ENCODE measurements around the gene NPS.

The NPS gene, protein sequence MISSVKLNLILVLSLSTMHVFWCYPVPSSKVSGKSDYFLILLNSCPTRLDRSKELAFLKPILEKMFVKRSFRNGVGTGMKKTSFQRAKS

DNA sequence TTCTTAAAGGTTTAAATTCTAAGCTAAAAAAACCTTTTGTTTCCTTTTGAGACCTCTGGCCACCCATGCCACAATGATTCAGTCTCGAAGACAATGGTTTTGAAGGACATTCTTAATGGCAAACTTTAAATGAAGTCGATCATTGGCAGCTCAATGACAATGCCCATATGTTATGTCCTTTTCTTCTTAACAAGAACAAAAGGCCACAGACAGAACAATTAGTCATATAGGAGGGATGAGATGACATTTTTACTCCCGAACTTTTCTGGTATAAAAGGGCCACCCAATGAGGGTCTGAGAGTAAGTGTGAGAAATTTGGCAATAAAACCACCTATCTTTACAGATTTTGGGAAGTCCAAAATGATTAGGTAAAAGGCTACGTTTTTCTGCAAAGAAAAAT lies at the start of gene NPS:
Gene NPS, plus strand, starts transcription at position 301 of the 400 bp plus-strand sequence. Its CDS starts 60 bp downstream, at position 361.
- Histone ChIP-seq H3K27me3 (ENCODE audit: control insufficient read depth in 5 of 5, insufficient read depth in 4 of 5, low read length in 5 of 5) (peaks cover 0 to 9% (median 3%) of the 10 kb centered on the region in 5 donors), H3K4me1 (ENCODE audit: control insufficient read depth in 5 of 5, insufficient read depth in 5 of 5, low read length in 5 of 5) (peaks cover 0 to 3% (median 0%) of the 10 kb centered on the region in 5 donors), H3K4me3 (ENCODE audit: low read depth in 1 of 5, low read length in 5 of 5) (no peak within 1 kb of the TSS), H3K27ac (ENCODE audit: low read depth, low read length) (no peak within 1 kb of the TSS), H3K9me3 (ENCODE audit: control insufficient read depth in 5 of 5, low read length in 5 of 5) (peaks cover 9 to 27% (median 14%) of the 10 kb centered on the region in 5 donors), H3K9ac (ENCODE audit: low read length in 5 of 5) (no peak within 1 kb of the TSS), H3K36me3 (ENCODE audit: control insufficient read depth in 5 of 5, insufficient read depth in 5 of 5, low read length in 5 of 5) (no peaks in the 10 kb centered on the region)

DNA sequence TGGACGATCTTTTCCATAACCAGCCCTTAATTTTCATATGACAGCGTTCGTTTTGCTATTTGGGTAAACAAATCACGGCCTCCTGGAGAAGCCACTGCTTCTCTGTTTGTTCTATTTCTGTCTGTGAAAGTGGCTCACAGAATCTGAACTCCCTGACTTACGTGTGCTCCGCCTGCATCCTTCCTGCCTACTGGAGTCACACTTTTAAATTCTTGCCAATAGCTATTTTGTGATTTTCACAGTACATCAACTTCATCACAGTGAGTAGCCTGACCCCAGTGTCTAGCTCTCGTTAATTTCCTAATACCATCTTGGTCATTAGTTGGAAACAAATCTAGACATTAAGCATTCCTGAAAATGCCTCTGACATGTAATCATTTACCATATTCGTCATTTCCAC lies 49.0 kb upstream of the NPS start:
- H3K27me3 ChIP-seq (ENCODE audit: control insufficient read depth in 5 of 5, insufficient read depth in 4 of 5, low read length in 5 of 5) = peaks cover 6 to 22% (median 10%) of the 10 kb centered on the region in 5 donors
- no peak overlapping the region for H3K27ac ChIP-seq (ENCODE audit: low read depth, low read length)
- no peaks in the 10 kb centered on the region for H3K9me3 ChIP-seq (ENCODE audit: control insufficient read depth in 5 of 5, low read length in 5 of 5)
- H3K36me3 ChIP-seq (ENCODE audit: control insufficient read depth in 5 of 5, insufficient read depth in 5 of 5, low read length in 5 of 5) = no peaks in the 10 kb centered on the region
- no peak overlapping the region for H3K4me3 ChIP-seq (ENCODE audit: low read depth in 1 of 5, low read length in 5 of 5)
- H3K4me1 ChIP-seq (ENCODE audit: control insufficient read depth in 5 of 5, insufficient read depth in 5 of 5, low read length in 5 of 5) = peaks cover 0 to 3% (median 0%) of the 10 kb centered on the region in 5 donors
- H3K9ac ChIP-seq (ENCODE audit: low read length in 5 of 5) = no peak overlapping the region

DNA sequence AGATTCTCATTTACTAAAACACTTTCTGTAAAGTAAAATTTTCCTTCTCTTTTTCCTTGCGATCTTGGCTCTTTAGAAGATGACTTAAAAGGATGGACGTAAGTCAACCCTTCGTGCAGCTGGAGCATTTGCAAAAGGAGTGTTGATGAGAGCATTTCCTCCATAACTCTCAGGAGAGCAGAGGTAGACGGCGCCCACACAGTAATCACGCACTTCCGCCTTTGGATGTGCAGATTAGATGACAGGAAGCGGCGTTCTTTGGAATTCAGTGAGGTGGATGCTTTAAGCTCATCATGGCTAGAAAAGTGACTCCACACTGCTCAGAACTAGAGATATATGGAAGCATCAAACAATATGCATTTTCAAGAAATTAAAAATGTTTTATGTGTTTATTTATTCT lies 43.0 kb upstream of the NPS start:
- Histone ChIP-seq H3K9me3 (ENCODE audit: control insufficient read depth in 5 of 5, low read length in 5 of 5) (no peaks in the 10 kb centered on the region), H3K27me3 (ENCODE audit: control insufficient read depth in 5 of 5, insufficient read depth in 4 of 5, low read length in 5 of 5) (peaks cover 0 to 5% (median 3%) of the 10 kb centered on the region in 5 donors), H3K9ac (ENCODE audit: low read length in 5 of 5) (no peak overlapping the region), H3K4me3 (ENCODE audit: low read depth in 1 of 5, low read length in 5 of 5) (no peak overlapping the region), H3K27ac (ENCODE audit: low read depth, low read length) (no peak overlapping the region), H3K4me1 (ENCODE audit: control insufficient read depth in 5 of 5, insufficient read depth in 5 of 5, low read length in 5 of 5) (peaks cover 0 to 11% (median 0%) of the 10 kb centered on the region in 5 donors), H3K36me3 (ENCODE audit: control insufficient read depth in 5 of 5, insufficient read depth in 5 of 5, low read length in 5 of 5) (no peaks in the 10 kb centered on the region)

GRCh38 chr10:127522298-127522697 lies 26.8 kb upstream of the NPS start:
- Histone ChIP-seq H3K4me1 (ENCODE audit: control insufficient read depth in 5 of 5, insufficient read depth in 5 of 5, low read length in 5 of 5) (peaks cover 0 to 1% (median 0%) of the 10 kb centered on the region in 5 donors), H3K27ac (ENCODE audit: low read depth, low read length) (no peak overlapping the region), H3K27me3 (ENCODE audit: control insufficient read depth in 5 of 5, insufficient read depth in 4 of 5, low read length in 5 of 5) (peaks cover 0 to 11% (median 4%) of the 10 kb centered on the region in 5 donors), H3K36me3 (ENCODE audit: control insufficient read depth in 5 of 5, insufficient read depth in 5 of 5, low read length in 5 of 5) (no peaks in the 10 kb centered on the region), H3K9ac (ENCODE audit: low read length in 5 of 5) (no peak overlapping the region), H3K9me3 (ENCODE audit: control insufficient read depth in 5 of 5, low read length in 5 of 5) (no peaks in the 10 kb centered on the region), H3K4me3 (ENCODE audit: low read depth in 1 of 5, low read length in 5 of 5) (no peak overlapping the region)

DNA sequence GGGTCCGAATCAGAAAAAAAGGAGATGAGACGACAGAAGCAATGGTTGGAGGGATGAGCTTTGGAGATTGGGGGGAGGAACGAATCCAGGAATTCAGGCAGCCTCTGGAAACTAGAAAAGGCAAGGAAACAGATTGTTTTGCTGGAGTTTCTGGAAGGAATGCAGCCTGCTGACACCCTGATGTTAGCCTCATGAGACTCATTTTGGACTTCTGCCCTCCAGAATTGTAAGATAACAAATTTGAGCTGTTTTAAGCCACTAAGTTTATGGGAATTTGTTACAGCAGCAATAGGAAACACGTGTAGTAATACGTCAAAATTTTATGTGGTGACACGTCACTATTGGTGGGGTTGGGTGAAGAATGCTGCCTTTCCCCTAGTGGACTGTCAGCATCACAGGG lies 25.6 kb upstream of the NPS start:
- peaks cover 0 to 11% (median 4%) of the 10 kb centered on the region in 5 donors for H3K27me3 ChIP-seq (ENCODE audit: control insufficient read depth in 5 of 5, insufficient read depth in 4 of 5, low read length in 5 of 5)
- H3K27ac ChIP-seq (ENCODE audit: low read depth, low read length) = no peak overlapping the region
- no peaks in the 10 kb centered on the region for H3K9me3 ChIP-seq (ENCODE audit: control insufficient read depth in 5 of 5, low read length in 5 of 5)
- H3K4me1 ChIP-seq (ENCODE audit: control insufficient read depth in 5 of 5, insufficient read depth in 5 of 5, low read length in 5 of 5) = peaks cover 0 to 12% (median 0%) of the 10 kb centered on the region in 5 donors
- no peaks in the 10 kb centered on the region for H3K36me3 ChIP-seq (ENCODE audit: control insufficient read depth in 5 of 5, insufficient read depth in 5 of 5, low read length in 5 of 5)
- no peak overlapping the region for H3K4me3 ChIP-seq (ENCODE audit: low read depth in 1 of 5, low read length in 5 of 5)
- H3K9ac ChIP-seq (ENCODE audit: low read length in 5 of 5) = no peak overlapping the region

DNA sequence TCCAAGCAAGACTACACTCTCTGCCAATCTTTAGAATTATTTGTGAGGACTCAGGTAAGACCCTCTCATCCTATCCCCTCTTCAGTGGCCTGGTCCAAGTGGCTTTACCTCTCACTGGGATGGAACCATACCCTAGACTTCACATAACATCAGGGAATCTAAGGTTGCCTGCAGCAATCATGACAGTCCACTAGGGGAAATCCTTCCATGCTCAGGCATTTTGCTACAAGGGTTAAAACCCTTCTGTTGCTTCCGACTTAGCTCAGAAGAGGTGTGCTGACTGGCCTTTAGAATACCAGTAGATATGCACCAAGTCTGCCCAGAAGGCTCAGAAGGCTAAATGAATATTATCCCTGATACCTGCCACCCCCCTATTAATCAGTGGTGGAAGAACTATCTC lies 24.9 kb upstream of the NPS start:
- H3K4me3 ChIP-seq (ENCODE audit: low read depth in 1 of 5, low read length in 5 of 5) = no peak overlapping the region
- no peaks in the 10 kb centered on the region for H3K9me3 ChIP-seq (ENCODE audit: control insufficient read depth in 5 of 5, low read length in 5 of 5)
- peaks cover 0 to 11% (median 4%) of the 10 kb centered on the region in 5 donors for H3K27me3 ChIP-seq (ENCODE audit: control insufficient read depth in 5 of 5, insufficient read depth in 4 of 5, low read length in 5 of 5)
- peaks cover 0 to 12% (median 0%) of the 10 kb centered on the region in 5 donors for H3K4me1 ChIP-seq (ENCODE audit: control insufficient read depth in 5 of 5, insufficient read depth in 5 of 5, low read length in 5 of 5)
- no peaks in the 10 kb centered on the region for H3K36me3 ChIP-seq (ENCODE audit: control insufficient read depth in 5 of 5, insufficient read depth in 5 of 5, low read length in 5 of 5)
- no peak overlapping the region for H3K9ac ChIP-seq (ENCODE audit: low read length in 5 of 5)
- no peak overlapping the region for H3K27ac ChIP-seq (ENCODE audit: low read depth, low read length)

DNA sequence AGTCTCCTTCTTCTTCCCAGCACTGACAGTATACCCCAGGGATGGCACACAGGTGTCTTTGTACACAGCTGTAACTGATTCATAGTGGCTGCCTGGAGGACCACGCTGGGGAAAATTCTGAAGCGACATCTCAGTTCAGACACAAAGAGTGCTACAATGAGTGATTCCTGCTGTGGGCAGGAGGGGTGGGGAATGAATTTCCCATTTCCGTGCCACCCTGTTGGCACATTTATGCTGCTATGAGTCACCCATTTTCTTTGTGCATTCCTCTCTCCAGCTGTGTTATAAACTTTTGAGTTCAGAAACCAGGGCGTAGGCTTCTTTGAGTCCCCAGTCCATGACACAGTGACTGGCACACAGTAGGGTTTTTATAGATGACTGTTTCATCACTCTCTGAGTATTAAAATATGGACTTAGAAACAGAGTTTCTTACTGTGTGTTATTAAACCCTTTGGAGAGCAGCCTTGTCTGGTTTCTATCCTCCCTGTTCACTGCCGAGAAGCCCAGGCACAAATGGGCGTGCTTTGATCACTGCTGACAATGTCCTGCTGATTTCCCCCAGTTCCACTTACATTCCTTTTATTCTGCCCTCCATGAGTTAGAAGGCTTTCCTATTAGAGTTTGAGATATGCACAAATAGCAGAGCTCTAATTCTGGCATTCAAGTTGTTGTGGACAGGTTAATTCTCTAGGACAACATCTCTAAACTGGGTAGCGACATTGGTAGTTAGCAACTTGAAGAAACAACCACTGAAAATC lies 24.0 kb upstream of the NPS start:
- H3K9ac ChIP-seq (ENCODE audit: low read length in 5 of 5) = no peak overlapping the region
- H3K36me3 ChIP-seq (ENCODE audit: control insufficient read depth in 5 of 5, insufficient read depth in 5 of 5, low read length in 5 of 5) = no peaks in the 10 kb centered on the region
- no peaks in the 10 kb centered on the region for H3K9me3 ChIP-seq (ENCODE audit: control insufficient read depth in 5 of 5, low read length in 5 of 5)
- H3K27me3 ChIP-seq (ENCODE audit: control insufficient read depth in 5 of 5, insufficient read depth in 4 of 5, low read length in 5 of 5) = peaks cover 0 to 11% (median 4%) of the 10 kb centered on the region in 5 donors
- H3K27ac ChIP-seq (ENCODE audit: low read depth, low read length) = no peak overlapping the region
- H3K4me3 ChIP-seq (ENCODE audit: low read depth in 1 of 5, low read length in 5 of 5) = no peak overlapping the region
- peaks cover 0 to 12% (median 0%) of the 10 kb centered on the region in 5 donors for H3K4me1 ChIP-seq (ENCODE audit: control insufficient read depth in 5 of 5, insufficient read depth in 5 of 5, low read length in 5 of 5)

DNA sequence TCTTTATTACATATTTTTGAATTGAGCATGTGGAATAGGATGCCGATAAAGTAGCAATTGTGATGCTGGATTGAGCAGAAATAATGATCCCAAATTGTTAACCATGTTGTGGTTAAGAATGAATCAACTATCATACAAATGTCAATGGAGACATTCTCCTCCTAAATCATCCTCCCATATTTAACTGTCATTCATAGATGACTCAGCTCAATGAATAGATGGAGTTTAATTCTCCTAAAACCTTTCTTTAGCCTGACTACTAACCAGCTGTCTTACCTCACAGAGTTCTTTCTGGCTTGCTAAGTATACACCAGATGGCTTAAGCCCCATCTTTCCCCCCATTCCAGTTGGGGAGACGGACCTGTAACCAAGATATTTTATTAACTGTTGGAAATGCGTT lies 23.4 kb upstream of the NPS start:
- H3K27ac ChIP-seq (ENCODE audit: low read depth, low read length) = no peak overlapping the region
- H3K9ac ChIP-seq (ENCODE audit: low read length in 5 of 5) = no peak overlapping the region
- peaks cover 0 to 11% (median 4%) of the 10 kb centered on the region in 5 donors for H3K27me3 ChIP-seq (ENCODE audit: control insufficient read depth in 5 of 5, insufficient read depth in 4 of 5, low read length in 5 of 5)
- H3K36me3 ChIP-seq (ENCODE audit: control insufficient read depth in 5 of 5, insufficient read depth in 5 of 5, low read length in 5 of 5) = no peaks in the 10 kb centered on the region
- H3K4me3 ChIP-seq (ENCODE audit: low read depth in 1 of 5, low read length in 5 of 5) = no peak overlapping the region
- no peaks in the 10 kb centered on the region for H3K9me3 ChIP-seq (ENCODE audit: control insufficient read depth in 5 of 5, low read length in 5 of 5)
- H3K4me1 ChIP-seq (ENCODE audit: control insufficient read depth in 5 of 5, insufficient read depth in 5 of 5, low read length in 5 of 5) = peaks cover 0 to 12% (median 0%) of the 10 kb centered on the region in 5 donors

DNA sequence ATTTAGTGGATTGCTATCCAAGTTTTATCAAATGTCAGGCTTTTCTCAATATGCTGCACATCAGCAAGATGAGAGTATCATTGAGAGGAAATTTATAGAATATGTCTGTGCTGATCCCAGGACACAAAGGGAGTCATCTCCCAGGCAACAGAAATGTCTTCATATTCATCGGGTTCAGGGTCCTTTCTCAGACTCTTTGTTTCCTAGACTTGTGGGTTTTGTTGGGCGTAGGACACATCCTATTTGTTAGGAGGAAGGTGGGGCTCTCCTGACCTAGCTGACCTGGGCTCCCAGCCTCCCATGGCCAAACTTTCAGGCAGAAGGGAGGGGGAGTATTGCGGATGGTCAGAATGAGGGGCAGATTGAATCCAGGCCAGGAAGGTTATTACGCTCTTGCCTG lies 22.9 kb upstream of the NPS start:
- no peaks in the 10 kb centered on the region for H3K9me3 ChIP-seq (ENCODE audit: control insufficient read depth in 5 of 5, low read length in 5 of 5)
- H3K27me3 ChIP-seq (ENCODE audit: control insufficient read depth in 5 of 5, insufficient read depth in 4 of 5, low read length in 5 of 5) = peaks cover 0 to 11% (median 4%) of the 10 kb centered on the region in 5 donors
- no peak overlapping the region for H3K27ac ChIP-seq (ENCODE audit: low read depth, low read length)
- no peaks in the 10 kb centered on the region for H3K36me3 ChIP-seq (ENCODE audit: control insufficient read depth in 5 of 5, insufficient read depth in 5 of 5, low read length in 5 of 5)
- no peak overlapping the region for H3K4me3 ChIP-seq (ENCODE audit: low read depth in 1 of 5, low read length in 5 of 5)
- H3K9ac ChIP-seq (ENCODE audit: low read length in 5 of 5) = no peak overlapping the region
- H3K4me1 ChIP-seq (ENCODE audit: control insufficient read depth in 5 of 5, insufficient read depth in 5 of 5, low read length in 5 of 5) = peaks cover 0 to 12% (median 0%) of the 10 kb centered on the region in 5 donors

DNA sequence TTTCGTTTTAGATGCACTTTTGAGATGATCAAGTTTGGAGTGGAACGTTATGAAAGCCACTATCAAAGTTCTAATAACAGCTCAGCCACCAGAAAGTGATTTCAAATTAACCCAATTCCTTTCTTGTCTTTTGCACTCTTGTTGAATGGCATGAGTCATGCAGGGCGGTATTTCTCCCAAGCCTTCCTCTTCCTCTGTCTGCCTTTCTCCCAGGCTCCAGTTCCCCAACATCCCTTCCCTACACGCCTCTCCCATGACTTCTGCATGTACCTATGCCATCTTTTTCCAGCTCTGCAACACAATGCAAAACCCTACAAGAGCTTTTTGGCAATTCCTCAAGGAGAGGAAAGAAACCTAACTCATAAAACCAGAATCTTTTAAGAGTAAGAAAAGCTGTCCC lies 21.8 kb upstream of the NPS start:
- Histone ChIP-seq H3K4me1 (ENCODE audit: control insufficient read depth in 5 of 5, insufficient read depth in 5 of 5, low read length in 5 of 5) (peaks cover 0 to 12% (median 0%) of the 10 kb centered on the region in 5 donors), H3K27ac (ENCODE audit: low read depth, low read length) (no peak overlapping the region), H3K36me3 (ENCODE audit: control insufficient read depth in 5 of 5, insufficient read depth in 5 of 5, low read length in 5 of 5) (no peaks in the 10 kb centered on the region), H3K9me3 (ENCODE audit: control insufficient read depth in 5 of 5, low read length in 5 of 5) (no peaks in the 10 kb centered on the region), H3K4me3 (ENCODE audit: low read depth in 1 of 5, low read length in 5 of 5) (no peak overlapping the region), H3K27me3 (ENCODE audit: control insufficient read depth in 5 of 5, insufficient read depth in 4 of 5, low read length in 5 of 5) (peaks cover 0 to 11% (median 4%) of the 10 kb centered on the region in 5 donors), H3K9ac (ENCODE audit: low read length in 5 of 5) (no peak overlapping the region)
